Left lung (tissue), 10 donors: ENCODE measurements around the gene AVPR1A. TPM values are rescaled to one million over a fixed set of nuclear protein-coding genes. Genes with fewer than 3 reads are reported as not detected.

ENCODE experiments used
- ATAC-seq: fragments of 200-7000 bp; cut with Tn5 transposase; one replicate; pipeline ENCODE4 v1.9.1; 2020; ENCODE audit warnings: moderate library complexity
- DNase-seq, 4 donors: peaks; one replicate each; pipeline ENCODE4 v3.0.0-alpha.2; 2013 to 2020
- H3K27ac ChIP-seq, 2 donors: fragments of 200-600 bp; sonication (generic) in 1 of 2; one replicate each; pipeline versions ENCODE4 v1.5.0 to v1.8.0; 2020 to 2021
- H3K27me3 ChIP-seq, 2 donors: fragments of 200-600 bp; sonication (generic) in 1 of 2; one replicate each; pipeline versions ENCODE4 v1.5.0 to v1.8.0; 2020 to 2021
- H3K36me3 ChIP-seq, 2 donors: fragments of 200-600 bp; sonication (generic) in 1 of 2; one replicate each; pipeline versions ENCODE4 v1.5.0 to v1.8.0; 2020 to 2021
- H3K4me1 ChIP-seq, 2 donors: fragments of 200-600 bp; one replicate each; pipeline ENCODE4 v1.8.0; 2021
- H3K4me3 ChIP-seq, 2 donors: fragments of 200-600 bp; sonication (generic) in 1 of 2; one replicate each; pipeline versions ENCODE4 v1.5.0 to v1.8.0; 2020 to 2021; ENCODE audit warnings: mild to moderate bottlenecking in 1 of 2
- H3K9me3 ChIP-seq, 2 donors: fragments of 200-600 bp; sonication (generic) in 1 of 2; one replicate each; pipeline versions ENCODE4 v1.5.0 to v1.8.0; 2020 to 2021
- intact Hi-C, 2 donors: fragments of 100-400 bp; cut with DNase I; formaldehyde crosslinking; loops; one replicate each; pipeline versions ENCODE4 v1.11.2 to v1.14.2; 2022
- polyA plus RNA-seq, 6 donors: library from polyadenylated mRNA; unstranded; fragments of 120-200 nt; gene quantifications; one replicate each; pipeline ENCODE4 v1.2.1, GENCODE V29; 2013; ENCODE audit not compliant: insufficient read length in 6 of 6
- total RNA-seq, 2 donors: library from RNA; stranded (reverse); fragmentation: NEBNext Ultra II Directional; extraction: Animal tissue kit (Norgen Biotek cat#: 25700); gene quantifications; one replicate each; pipeline ENCODE4 v1.2.1, GENCODE V29; 2021
- TF ChIP-seq, protein P1 (sequence below), 2 donors: fragments of 200-600 bp; sonication (generic) in 1 of 2; IDR thresholded peaks; one replicate each; pipeline versions ENCODE4 v1.5.0 to v1.8.0; 2021; ENCODE audit warnings: antibody characterized with exemption in 2 of 2
- donor health status: DM: no; HTN: yes; CAD: no.
- donor health status: DM: no; HTN: no; CAD: no.

AVPR1A gene
- total and polyA plus RNA-seq, 8 donors = 0.26 to 1.1 (median 0.41) TPM

DNA sequence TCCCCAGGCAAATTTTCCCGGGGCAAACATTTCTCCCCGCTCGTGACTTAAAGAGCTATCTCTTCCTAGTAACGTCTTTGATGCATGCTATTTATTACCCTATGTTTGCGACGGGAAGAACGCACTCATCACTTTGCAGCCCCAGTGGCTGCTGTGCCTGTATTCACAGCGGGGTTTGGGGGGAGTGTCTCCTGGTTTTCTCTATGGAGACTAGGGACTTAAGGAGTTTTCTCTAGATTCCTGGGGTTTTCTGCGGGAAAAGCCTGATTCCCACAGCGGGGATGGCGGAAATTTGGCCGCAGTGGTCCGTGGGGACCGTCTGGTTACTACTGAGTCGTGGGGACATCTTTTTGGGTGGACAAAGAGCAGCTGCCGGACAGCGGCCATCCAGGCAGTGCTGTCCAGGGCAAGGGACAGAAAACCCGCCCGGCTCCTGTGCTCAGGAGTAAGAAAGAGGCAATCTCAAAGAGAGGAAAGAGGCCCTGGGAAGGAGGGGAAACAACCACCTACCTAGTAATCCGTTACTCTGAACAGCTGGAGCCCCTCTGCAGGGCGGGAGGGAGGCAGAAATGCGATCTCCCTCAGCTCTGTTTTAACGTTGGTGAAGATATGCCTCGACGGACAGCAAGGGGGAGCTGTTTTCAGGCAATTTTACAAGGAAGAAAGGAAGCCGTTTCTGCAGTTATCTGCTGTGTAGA is 771 bp upstream of the AVPR1A start:
- DNase-seq = peak in 2 of 4 donors; percentile 44 to 48
- Histone ChIP-seq H3K36me3 (no peaks in the 10 kb centered on the region), H3K4me1 (peaks cover 0 to 22% of the 10 kb centered on the region in 2 donors), H3K27ac (no peak overlapping the region), H3K9me3 (no peaks in the 10 kb centered on the region), H3K4me3 (peak overlapping the region in 1 of 2 donors; percentile 33), H3K27me3 (peaks cover 37 to 82% of the 10 kb centered on the region in 2 donors)
- ATAC-seq = peak; percentile 83
- TF ChIP-seq, protein P1, sequence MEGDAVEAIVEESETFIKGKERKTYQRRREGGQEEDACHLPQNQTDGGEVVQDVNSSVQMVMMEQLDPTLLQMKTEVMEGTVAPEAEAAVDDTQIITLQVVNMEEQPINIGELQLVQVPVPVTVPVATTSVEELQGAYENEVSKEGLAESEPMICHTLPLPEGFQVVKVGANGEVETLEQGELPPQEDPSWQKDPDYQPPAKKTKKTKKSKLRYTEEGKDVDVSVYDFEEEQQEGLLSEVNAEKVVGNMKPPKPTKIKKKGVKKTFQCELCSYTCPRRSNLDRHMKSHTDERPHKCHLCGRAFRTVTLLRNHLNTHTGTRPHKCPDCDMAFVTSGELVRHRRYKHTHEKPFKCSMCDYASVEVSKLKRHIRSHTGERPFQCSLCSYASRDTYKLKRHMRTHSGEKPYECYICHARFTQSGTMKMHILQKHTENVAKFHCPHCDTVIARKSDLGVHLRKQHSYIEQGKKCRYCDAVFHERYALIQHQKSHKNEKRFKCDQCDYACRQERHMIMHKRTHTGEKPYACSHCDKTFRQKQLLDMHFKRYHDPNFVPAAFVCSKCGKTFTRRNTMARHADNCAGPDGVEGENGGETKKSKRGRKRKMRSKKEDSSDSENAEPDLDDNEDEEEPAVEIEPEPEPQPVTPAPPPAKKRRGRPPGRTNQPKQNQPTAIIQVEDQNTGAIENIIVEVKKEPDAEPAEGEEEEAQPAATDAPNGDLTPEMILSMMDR (IDR thresholded peaks at IDR 0.05) = peak; percentile 53 to 73
- intact Hi-C loops = no loop called here

DNA sequence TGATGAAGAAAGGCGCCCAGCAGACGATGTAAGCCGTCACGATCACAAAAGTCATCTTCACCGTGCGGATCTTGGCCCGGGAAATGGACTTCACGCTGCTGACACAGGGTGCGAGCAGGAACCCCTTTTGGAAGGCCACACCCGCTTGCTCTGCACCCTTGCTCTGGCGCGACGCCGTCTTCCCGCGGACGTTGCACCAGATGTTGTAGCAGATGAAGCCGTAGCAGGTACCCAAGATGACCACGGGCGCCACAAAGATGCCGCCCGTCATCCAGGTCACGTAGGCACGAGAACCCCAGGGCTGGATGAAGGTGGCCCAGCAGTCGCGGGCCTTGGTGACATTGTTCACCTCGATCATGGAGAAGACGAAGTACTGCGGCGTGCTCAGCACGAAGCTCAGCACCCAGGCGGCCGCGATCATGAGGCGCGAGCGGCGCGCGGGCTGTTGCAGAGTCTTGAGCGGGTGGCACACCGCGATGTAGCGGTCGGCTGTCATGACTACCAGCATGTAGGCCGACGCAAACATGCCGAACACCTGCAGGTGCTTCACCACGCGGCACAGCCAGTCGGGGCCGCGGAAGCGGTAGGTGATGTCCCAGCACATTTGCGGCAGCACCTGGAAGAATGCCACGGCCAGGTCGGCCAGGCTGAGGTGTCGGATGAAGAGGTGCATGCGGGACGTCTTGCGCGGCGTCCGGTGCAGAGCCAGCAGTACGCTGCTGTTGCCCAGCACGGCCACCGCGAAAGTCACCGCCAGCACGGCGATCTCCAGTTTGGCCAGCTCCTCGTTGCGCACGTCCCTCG is 890 bp downstream of the AVPR1A start:
- peak; percentile 11 for ATAC-seq
- intact Hi-C loops = no loop called here
- DNase-seq = peak in 2 of 4 donors; percentile 32 to 78
- H3K9me3 ChIP-seq = no peaks in the 10 kb centered on the region
- no peaks in the 10 kb centered on the region for H3K36me3 ChIP-seq
- TF ChIP-seq, protein P1 (IDR thresholded peaks at IDR 0.05) = no peak
- H3K4me3 ChIP-seq = peak overlapping the region in 1 of 2 donors; percentile 33
- peaks cover 37 to 97% of the 10 kb centered on the region in 2 donors for H3K27me3 ChIP-seq
- no peak overlapping the region for H3K27ac ChIP-seq
- H3K4me1 ChIP-seq = peaks cover 0 to 22% of the 10 kb centered on the region in 2 donors

DNA sequence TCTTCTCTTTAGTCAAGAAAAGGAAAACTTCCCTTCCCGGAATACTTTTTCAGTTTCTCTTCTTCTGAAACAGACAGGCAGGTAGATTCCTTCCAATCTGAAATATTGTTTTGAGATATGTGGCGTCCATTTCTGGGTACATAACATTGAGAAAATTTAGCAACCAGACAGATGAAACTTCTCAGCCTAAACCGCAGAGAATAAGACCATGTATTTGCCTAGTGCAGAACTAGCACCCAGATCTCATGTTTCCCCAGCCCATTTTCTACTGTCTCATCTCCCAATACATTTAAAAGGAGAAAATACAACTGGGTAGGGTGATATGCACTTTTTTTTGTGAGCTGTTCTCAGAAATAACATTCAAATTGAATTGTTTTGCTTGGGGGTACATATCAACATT is 6.4 kb downstream of the AVPR1A start:
- H3K36me3 ChIP-seq = no peaks in the 10 kb centered on the region
- H3K9me3 ChIP-seq = no peaks in the 10 kb centered on the region
- no peak for ATAC-seq
- peaks cover 14 to 43% of the 10 kb centered on the region in 2 donors for H3K27me3 ChIP-seq
- TF ChIP-seq, protein P1 (IDR thresholded peaks at IDR 0.05) = no peak
- H3K4me3 ChIP-seq = no peak overlapping the region
- no peak for DNase-seq
- no peaks in the 10 kb centered on the region for H3K4me1 ChIP-seq
- no peak overlapping the region for H3K27ac ChIP-seq
- intact Hi-C loops = no loop called here

DNA sequence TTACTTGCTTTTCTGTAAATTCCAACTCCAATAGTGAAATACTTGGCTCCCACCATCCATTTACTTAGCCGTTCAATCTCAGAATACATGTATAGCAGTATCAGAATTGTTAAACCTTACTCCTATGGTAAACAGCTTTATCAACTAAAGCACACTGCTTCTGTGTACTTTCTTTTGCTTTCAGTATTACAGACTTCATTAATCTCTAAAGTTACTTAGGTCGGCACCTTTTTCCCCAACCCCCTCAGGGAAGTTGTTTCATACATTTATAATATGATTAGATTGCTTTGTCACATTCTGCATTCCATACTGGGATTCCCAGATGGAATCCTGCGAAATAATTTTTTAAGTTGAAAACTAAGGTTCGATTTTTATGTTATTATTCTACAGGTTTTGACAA is 12.5 kb downstream of the AVPR1A start:
- Histone ChIP-seq H3K36me3 (no peaks in the 10 kb centered on the region), H3K4me1 (no peaks in the 10 kb centered on the region), H3K4me3 (no peak overlapping the region), H3K27me3 (no peaks in the 10 kb centered on the region), H3K27ac (no peak overlapping the region), H3K9me3 (no peaks in the 10 kb centered on the region)
- ATAC-seq (no peak), DNase-seq (no peak)
- TF ChIP-seq, protein P1 (IDR thresholded peaks at IDR 0.05) = no peak
- intact Hi-C loops = no loop called here

DNA sequence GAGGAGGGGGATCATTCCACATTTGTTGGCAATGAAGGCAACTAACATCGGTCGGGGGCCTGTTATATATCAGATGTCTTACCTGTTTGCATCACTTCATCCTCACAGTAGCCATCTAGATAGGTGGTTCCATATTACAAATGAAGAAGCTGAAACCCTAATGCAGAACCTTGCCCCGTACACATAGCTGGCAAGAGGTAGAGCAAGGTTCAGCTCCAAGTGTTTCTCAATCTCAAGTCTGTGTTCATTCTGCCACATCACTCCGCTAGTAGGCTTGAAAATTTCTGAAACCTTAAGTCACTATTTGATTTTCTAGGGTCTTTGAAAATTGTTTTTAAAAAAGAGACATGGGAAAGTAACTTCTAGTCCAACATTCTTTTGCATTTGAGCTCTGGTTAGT is 17.0 kb downstream of the AVPR1A start:
- TF ChIP-seq, protein P1 (IDR thresholded peaks at IDR 0.05) = no peak
- H3K36me3 ChIP-seq = no peaks in the 10 kb centered on the region
- no peaks in the 10 kb centered on the region for H3K4me1 ChIP-seq
- H3K9me3 ChIP-seq = no peaks in the 10 kb centered on the region
- H3K27ac ChIP-seq = no peak overlapping the region
- DNase-seq (no peak), ATAC-seq (no peak)
- intact Hi-C loops = no loop called here
- no peaks in the 10 kb centered on the region for H3K27me3 ChIP-seq
- H3K4me3 ChIP-seq = no peak overlapping the region
